HepG2 (cell line): ENCODE results near the gene AQP7. TPM values are rescaled to one million over a fixed set of nuclear protein-coding genes. Genes with fewer than 3 reads are reported as not detected.

Source experiments
- ARNTL ChIP-seq: sonication (generic); formaldehyde crosslinking; IDR thresholded peaks from 2 replicates; pipeline ENCODE4 v1.4.0; 2020; ENCODE audit warnings: mild to moderate bottlenecking, missing genetic modification reagents
- FOXJ3 ChIP-seq: sonication (generic); formaldehyde crosslinking; IDR thresholded peaks from 2 replicates; pipeline ENCODE4 v1.4.0; 2020; ENCODE audit warnings: missing genetic modification reagents, mild to moderate bottlenecking, borderline replicate concordance
- HOXD1 ChIP-seq: sonication (generic); formaldehyde crosslinking; IDR thresholded peaks from 2 replicates; pipeline ENCODE4 v1.5.0; 2020; ENCODE audit warnings: missing genetic modification reagents
- JUNB ChIP-seq: sonication (generic); formaldehyde crosslinking; IDR thresholded peaks from 2 replicates; pipeline ENCODE4 v1.8.0; 2022; ENCODE audit warnings: missing genetic modification reagents, mild to moderate bottlenecking, borderline replicate concordance
- MXD1 ChIP-seq: sonication (generic); formaldehyde crosslinking; IDR thresholded peaks from 2 replicates; pipeline ENCODE4 v1.4.0; 2020; ENCODE audit warnings: mild to moderate bottlenecking, missing genetic modification reagents
- NCOA2 ChIP-seq: sonication (generic); formaldehyde crosslinking; IDR thresholded peaks from 2 replicates; pipeline ENCODE4 v1.8.0; 2022; ENCODE audit warnings: inconsistent platforms
- SATB2 ChIP-seq: sonication (generic); formaldehyde crosslinking; IDR thresholded peaks from 2 replicates; pipeline ENCODE4 v1.5.0; 2020; ENCODE audit warnings: missing genetic modification reagents
- SKIL ChIP-seq: sonication (generic); formaldehyde crosslinking; IDR thresholded peaks from 2 replicates; pipeline ENCODE4 v1.8.0; 2022; ENCODE audit warnings: missing genetic modification reagents, mild to moderate bottlenecking, moderate library complexity, borderline replicate concordance
- TBX2 ChIP-seq: sonication (generic); formaldehyde crosslinking; IDR thresholded peaks from 2 replicates; pipeline ENCODE4 v1.5.0; 2020; ENCODE audit warnings: missing genetic modification reagents, mild to moderate bottlenecking, borderline replicate concordance
- ZFP36L2 ChIP-seq: sonication (generic); formaldehyde crosslinking; IDR thresholded peaks from 2 replicates; pipeline ENCODE4 v1.4.0; 2020; ENCODE audit warnings: missing genetic modification reagents
- ZFP41 ChIP-seq: sonication (generic); formaldehyde crosslinking; IDR thresholded peaks from 2 replicates; pipeline ENCODE4 v1.4.0; 2020; ENCODE audit warnings: mild to moderate bottlenecking, missing genetic modification reagents, borderline replicate concordance
- ZFY ChIP-seq: sonication (generic); formaldehyde crosslinking; IDR thresholded peaks from 2 replicates; pipeline ENCODE4 v1.4.0; 2020; ENCODE audit warnings: missing genetic modification reagents
- ZHX1 ChIP-seq: sonication (generic); formaldehyde crosslinking; IDR thresholded peaks from 2 replicates; pipeline ENCODE4 v1.8.1; 2022; ENCODE audit warnings: low read depth, mild to moderate bottlenecking, missing genetic modification reagents
- ZNF205 ChIP-seq: IDR thresholded peaks from 2 replicates; pipeline ENCODE4 v1.6.1; 2018; ENCODE audit warnings: missing biosample characterization, missing genetic modification reagents
- ZNF280D ChIP-seq: sonication (generic); formaldehyde crosslinking; IDR thresholded peaks from 2 replicates; pipeline ENCODE4 v1.5.1; 2020; ENCODE audit warnings: mild to moderate bottlenecking, missing genetic modification reagents
- ZNF3 ChIP-seq: IDR thresholded peaks from 2 replicates; pipeline ENCODE4 v1.7.0; 2017; ENCODE audit warnings: inconsistent platforms
- ZNF879 ChIP-seq: sonication (generic); formaldehyde crosslinking; IDR thresholded peaks from 2 replicates; pipeline ENCODE4 v1.8.1; 2023; ENCODE audit warnings: missing genetic modification reagents
- polyA plus RNA-seq, 8 experiments: library from polyadenylated mRNA; depleted of rRNA in 3 of 8; stranded (reverse) in 7 of 8; unstranded in 1 of 8; fragments of >200 nt; fragmentation: Illumina TruSeq in 4 of 8; extraction: Trizol in 4 of 8; gene quantifications; 2 replicates each; pipeline versions ENCODE4 v1.2.1 to v1.2.3, GENCODE V29; 2011 to 2016; ENCODE audit warnings: low read depth in 4 of 8, missing spikeins in 1 of 8, mixed read lengths in 1 of 8; ENCODE audit not compliant: insufficient read depth in 1 of 8
- total RNA-seq, 5 experiments: library from RNA; depleted of rRNA; stranded (reverse); fragments of >200 nt; fragmentation: Illumina TruSeq; extraction: Trizol; gene quantifications; 2 replicates each; pipeline ENCODE4 v1.2.3, GENCODE V29; 2016; ENCODE audit warnings: low read depth in 1 of 5
- TF ChIP-seq, protein P1 (sequence below): sonication (generic); formaldehyde crosslinking; IDR thresholded peaks from 2 replicates; pipeline ENCODE4 v1.4.0; 2020; ENCODE audit warnings: missing genetic modification reagents, borderline replicate concordance

Gene AQP7
- total and polyA plus RNA-seq, 2 of the 13 experiments (the other 11 are each of a cell fraction or from before 2014, with no cell fraction given): 1.9 to 2.1 TPM

DNA sequence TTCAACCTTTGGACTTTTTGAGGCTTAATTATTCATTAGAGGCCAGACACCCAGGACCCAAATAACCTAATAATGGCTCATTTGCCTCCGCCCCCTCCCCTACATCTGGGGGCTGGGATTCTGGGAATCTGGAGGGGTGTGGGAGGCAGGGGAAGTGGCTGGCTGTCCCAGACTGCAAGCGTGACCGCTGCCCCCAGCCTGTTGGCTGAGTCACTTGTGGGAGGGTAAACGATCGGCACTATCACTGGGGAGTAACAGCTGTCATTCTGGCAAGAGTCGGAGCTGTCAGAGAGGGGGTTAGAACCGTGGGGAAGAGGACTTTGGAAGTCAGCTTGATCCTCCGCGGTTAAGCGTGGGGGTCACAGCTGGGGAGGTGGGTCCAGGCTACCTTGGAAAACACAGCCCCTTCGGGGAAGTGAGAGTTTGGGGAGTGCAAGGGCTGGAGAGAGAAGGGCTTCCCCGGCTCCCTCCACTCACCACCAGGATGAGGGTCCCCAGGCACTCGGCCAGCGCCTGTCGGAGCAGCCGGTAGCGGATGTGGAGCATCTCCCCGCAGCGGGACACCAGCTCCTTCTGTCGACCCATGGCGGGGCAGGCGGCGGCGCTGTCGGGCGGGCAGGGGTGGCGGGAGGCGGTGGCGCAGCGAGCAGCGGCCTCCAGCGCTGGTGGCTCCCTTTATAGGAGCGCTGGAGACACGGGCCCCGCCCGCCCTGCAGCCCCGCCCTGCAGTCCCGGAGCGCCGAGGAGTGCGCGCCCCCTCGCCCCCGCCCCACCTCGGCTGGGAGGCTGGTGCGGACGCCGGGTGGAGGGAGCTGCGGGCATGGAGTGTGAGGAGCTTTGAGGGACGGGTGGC is 44.8 kb upstream of the AQP7 start, which contains the start of gene AQP3 (continued):
- TF ChIP-seq, protein P1, sequence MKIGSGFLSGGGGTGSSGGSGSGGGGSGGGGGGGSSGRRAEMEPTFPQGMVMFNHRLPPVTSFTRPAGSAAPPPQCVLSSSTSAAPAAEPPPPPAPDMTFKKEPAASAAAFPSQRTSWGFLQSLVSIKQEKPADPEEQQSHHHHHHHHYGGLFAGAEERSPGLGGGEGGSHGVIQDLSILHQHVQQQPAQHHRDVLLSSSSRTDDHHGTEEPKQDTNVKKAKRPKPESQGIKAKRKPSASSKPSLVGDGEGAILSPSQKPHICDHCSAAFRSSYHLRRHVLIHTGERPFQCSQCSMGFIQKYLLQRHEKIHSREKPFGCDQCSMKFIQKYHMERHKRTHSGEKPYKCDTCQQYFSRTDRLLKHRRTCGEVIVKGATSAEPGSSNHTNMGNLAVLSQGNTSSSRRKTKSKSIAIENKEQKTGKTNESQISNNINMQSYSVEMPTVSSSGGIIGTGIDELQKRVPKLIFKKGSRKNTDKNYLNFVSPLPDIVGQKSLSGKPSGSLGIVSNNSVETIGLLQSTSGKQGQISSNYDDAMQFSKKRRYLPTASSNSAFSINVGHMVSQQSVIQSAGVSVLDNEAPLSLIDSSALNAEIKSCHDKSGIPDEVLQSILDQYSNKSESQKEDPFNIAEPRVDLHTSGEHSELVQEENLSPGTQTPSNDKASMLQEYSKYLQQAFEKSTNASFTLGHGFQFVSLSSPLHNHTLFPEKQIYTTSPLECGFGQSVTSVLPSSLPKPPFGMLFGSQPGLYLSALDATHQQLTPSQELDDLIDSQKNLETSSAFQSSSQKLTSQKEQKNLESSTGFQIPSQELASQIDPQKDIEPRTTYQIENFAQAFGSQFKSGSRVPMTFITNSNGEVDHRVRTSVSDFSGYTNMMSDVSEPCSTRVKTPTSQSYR (CRISPR knock-in tag): no peak
- no peak for TF ChIP-seq MXD1 (CRISPR knock-in tag)
- TF ChIP-seq JUNB (CRISPR knock-in tag): no peak
- TF ChIP-seq ZFP36L2: no peak
- TF ChIP-seq SATB2 (CRISPR knock-in tag): no peak
- peak; percentile 43; the same call in 1 of the 2 replicates for TF ChIP-seq ZFY (CRISPR knock-in tag)
- no peak for TF ChIP-seq SKIL
- TF ChIP-seq NCOA2 (CRISPR knock-in tag): no peak
- no peak for TF ChIP-seq HOXD1 (CRISPR knock-in tag)
- no peak for TF ChIP-seq ZNF879
- TF ChIP-seq TBX2 (CRISPR knock-in tag): 0 out of 2 replicates have a peak, but pooled peaks have one; percentile 17
- TF ChIP-seq ZNF205: no peak
- TF ChIP-seq ZHX1 (CRISPR knock-in tag): no peak
- no peak for TF ChIP-seq ARNTL (CRISPR knock-in tag)
- TF ChIP-seq ZNF3: no peak
- no peak for TF ChIP-seq ZFP41 (CRISPR knock-in tag)
- no peak for TF ChIP-seq FOXJ3 (CRISPR knock-in tag)
- no peak for TF ChIP-seq ZNF280D (CRISPR knock-in tag)
